GM12872 (cell line): ENCODE data around the gene RALGPS1.

ENCODE experiments used
- CTCF ChIP-seq: IDR thresholded peaks from 3 replicates; pipeline ENCODE4 v1.5.1; 2011; ENCODE audit warnings: low read depth, mild to moderate bottlenecking, low read length, moderate library complexity; ENCODE audit not compliant: insufficient read depth

The RALGPS1 gene

GRCh38 chr9:127140181-127140580 lies 225.6 kb downstream of the RALGPS1 start:
- no peak for TF ChIP-seq CTCF

- TF ChIP-seq CTCF, result no peak
Measured at GRCh38 chr9:127140842-127141675, 226.5 kb downstream of the RALGPS1 start.

GRCh38 chr9:127142291-127142690 lies 227.7 kb downstream of the RALGPS1 start:
- no peak for TF ChIP-seq CTCF

- TF ChIP-seq CTCF, result no peak
Measured at GRCh38 chr9:127142931-127143464, 228.4 kb downstream of the RALGPS1 start.

- TF ChIP-seq CTCF, result no peak
Measured at GRCh38 chr9:127143920-127144465, 229.4 kb downstream of the RALGPS1 start.

GRCh38 chr9:127144670-127145445 lies 230.3 kb downstream of the RALGPS1 start:
- TF ChIP-seq CTCF, result no peak

GRCh38 chr9:127147251-127147650 lies 232.7 kb downstream of the RALGPS1 start:
- TF ChIP-seq CTCF, result no peak
